H9 (cell line): ENCODE measurements around the gene TUBD1. TPM values are rescaled to one million over a fixed set of nuclear protein-coding genes. Genes with fewer than 3 reads are reported as not detected.
A peak's percentile ranks its signal among the peaks of the same experiment; 100 is the strongest.

Experiments
- DNase-seq: peaks from one replicate; pipeline ENCODE4 v3.0.0-alpha.2; 2017
- H2AFZ ChIP-seq: one replicate; pipeline ENCODE4 v1.6.1; 2013; ENCODE audit warnings: mild to moderate bottlenecking, low read length, control low read depth, moderate library complexity
- H2AK5ac ChIP-seq: 2 replicates; pipeline ENCODE4 v1.6.1; 2013; ENCODE audit warnings: low read length, control low read depth, mixed read lengths; ENCODE audit not compliant: insufficient read length
- H2BK120ac ChIP-seq: one replicate; pipeline ENCODE4 v1.6.1; 2013; ENCODE audit warnings: low read depth, mild to moderate bottlenecking, low read length, control low read depth, inconsistent platforms; ENCODE audit not compliant: poor library complexity, severe bottlenecking
- H2BK12ac ChIP-seq: 2 replicates; pipeline ENCODE4 v1.6.1; 2013; ENCODE audit warnings: low read length, control low read depth, mixed read lengths, low read depth; ENCODE audit not compliant: insufficient read length
- H2BK15ac ChIP-seq: 2 replicates; pipeline ENCODE4 v1.6.1; 2013; ENCODE audit warnings: low read depth, low read length, control low read depth
- H2BK20ac ChIP-seq: one replicate; pipeline ENCODE4 v1.6.1; 2013; ENCODE audit warnings: low read depth, mild to moderate bottlenecking, low read length, control low read depth, inconsistent platforms; ENCODE audit not compliant: poor library complexity, severe bottlenecking
- H2BK5ac ChIP-seq: 2 replicates; pipeline ENCODE4 v1.6.1; 2013; ENCODE audit warnings: low read length, control low read depth, mixed read lengths; ENCODE audit not compliant: insufficient read length
- H3K14ac ChIP-seq: 2 replicates; pipeline ENCODE4 v1.6.1; 2013; ENCODE audit warnings: low read length, control low read depth; ENCODE audit not compliant: insufficient read depth
- H3K18ac ChIP-seq: 2 replicates; pipeline ENCODE4 v1.6.1; 2013; ENCODE audit warnings: low read depth, mild to moderate bottlenecking, mixed read lengths, low read length, control low read depth; ENCODE audit not compliant: insufficient read length
- H3K23ac ChIP-seq: 2 replicates; pipeline ENCODE4 v1.6.1; 2013; ENCODE audit warnings: low read length, control low read depth, mixed read lengths, low read depth; ENCODE audit not compliant: insufficient read length
- H3K23me2 ChIP-seq: 2 replicates; pipeline ENCODE4 v1.6.1; 2013; ENCODE audit warnings: low read depth, mild to moderate bottlenecking, mixed read lengths, low read length, control low read depth; ENCODE audit not compliant: insufficient read length, poor library complexity, severe bottlenecking
- H3K27ac ChIP-seq: 2 replicates; pipeline ENCODE4 v1.5.1; 2013; ENCODE audit warnings: low read length, control low read depth, mixed read lengths, low read depth; ENCODE audit not compliant: insufficient read length
- H3K27me3 ChIP-seq: 2 replicates; pipeline ENCODE4 v1.6.1; 2013; ENCODE audit warnings: low read length, control low read depth, inconsistent platforms; ENCODE audit not compliant: insufficient read depth
- H3K4ac ChIP-seq: 2 replicates; pipeline ENCODE4 v1.6.1; 2013; ENCODE audit warnings: low read depth, mild to moderate bottlenecking, control low read depth, inconsistent platforms, low read length, moderate library complexity
- H3K4me1 ChIP-seq: 2 replicates; pipeline ENCODE4 v1.6.1; 2013; ENCODE audit warnings: low read length, control low read depth, inconsistent platforms; ENCODE audit not compliant: insufficient read depth
- H3K4me2 ChIP-seq: 2 replicates; pipeline ENCODE4 v1.6.1; 2013; ENCODE audit warnings: low read length, control low read depth, mixed read lengths; ENCODE audit not compliant: insufficient read length, insufficient read depth
- H3K56ac ChIP-seq: 2 replicates; pipeline ENCODE4 v1.6.1; 2013; ENCODE audit warnings: low read depth, mild to moderate bottlenecking, mixed read lengths, low read length, control low read depth; ENCODE audit not compliant: insufficient read length
- H3K79me1 ChIP-seq: 2 replicates; pipeline ENCODE4 v1.6.1; 2013; ENCODE audit warnings: low read depth, mild to moderate bottlenecking, moderate library complexity, low read length, control low read depth, inconsistent platforms; ENCODE audit not compliant: insufficient read depth, poor library complexity, severe bottlenecking
- H3K79me2 ChIP-seq: 2 replicates; pipeline ENCODE4 v1.6.1; 2013; ENCODE audit warnings: low read length, control low read depth, inconsistent platforms; ENCODE audit not compliant: insufficient read depth
- H3K9ac ChIP-seq: 2 replicates; pipeline ENCODE4 v1.6.1; 2013; ENCODE audit warnings: low read length, control low read depth, mixed read lengths; ENCODE audit not compliant: insufficient read length; ENCODE audit errors: extremely low read depth
- H3K9me3 ChIP-seq: one replicate; pipeline ENCODE4 v1.6.1; 2013; ENCODE audit warnings: low read depth, low read length, inconsistent platforms; ENCODE audit not compliant: control insufficient read depth
- H3T11ph ChIP-seq: one replicate; pipeline ENCODE4 v1.6.1; 2013; ENCODE audit warnings: mild to moderate bottlenecking, low read length, control low read depth, inconsistent platforms
- H4K20me1 ChIP-seq: one replicate; pipeline ENCODE4 v1.6.1; 2013; ENCODE audit not compliant: control insufficient read depth, insufficient read length, insufficient read depth
- H4K5ac ChIP-seq: 2 replicates; pipeline ENCODE4 v1.6.1; 2013; ENCODE audit warnings: low read depth, mild to moderate bottlenecking, mixed read lengths, low read length, control low read depth; ENCODE audit not compliant: insufficient read length
- H4K8ac ChIP-seq: replicated peaks from 2 replicates; pipeline ENCODE4 v1.6.1; 2013; ENCODE audit warnings: low read length, control low read depth, mixed read lengths, low read depth; ENCODE audit not compliant: insufficient read length
- H4K91ac ChIP-seq: 2 replicates; pipeline ENCODE4 v1.6.1; 2013; ENCODE audit warnings: low read depth, mild to moderate bottlenecking, moderate library complexity, mixed read lengths, low read length, control low read depth; ENCODE audit not compliant: insufficient read length
- H3K27ac Mint-ChIP-seq, 3 experiments: 2 replicates in 2 of 3; 3 replicates in 1 of 3; pipeline ENCODE4 v1.8.0; 2020 to 2021; ENCODE audit warnings: mixed read lengths in 3 of 3, mild to moderate bottlenecking in 1 of 3, moderate library complexity in 1 of 3
- H3K27me3 Mint-ChIP-seq: 2 replicates; pipeline ENCODE4 v1.8.0; 2021; ENCODE audit warnings: low read depth, mild to moderate bottlenecking, moderate library complexity, mixed read lengths
- H3K36me3 Mint-ChIP-seq, 3 experiments: 2 replicates in 2 of 3; 3 replicates in 1 of 3; pipeline ENCODE4 v1.8.0; 2020 to 2021; ENCODE audit warnings: low read depth in 3 of 3, mixed read lengths in 3 of 3; ENCODE audit not compliant: insufficient read depth in 1 of 3
- H3K4me1 Mint-ChIP-seq, 2 experiments: 2 replicates each; pipeline ENCODE4 v1.8.0; 2020; ENCODE audit warnings: mixed read lengths in 2 of 2
- H3K4me3 Mint-ChIP-seq, 2 experiments: 2 replicates in 1 of 2; 3 replicates in 1 of 2; pipeline ENCODE4 v1.8.0; 2020 to 2021; ENCODE audit warnings: mild to moderate bottlenecking in 2 of 2, mixed read lengths in 2 of 2, moderate library complexity in 1 of 2
- H3K9me3 Mint-ChIP-seq, 2 experiments: 2 replicates in 1 of 2; 3 replicates in 1 of 2; pipeline ENCODE4 v1.8.0; 2020; ENCODE audit warnings: mild to moderate bottlenecking in 2 of 2, mixed read lengths in 2 of 2, moderate library complexity in 1 of 2
- CTCF ChIP-seq: fragments of 200-600 bp; sonication (generic); conservative IDR thresholded peaks from 3 replicates; pipeline ENCODE4 v1.8.0; 2021; ENCODE audit warnings: antibody characterized with exemption, mild to moderate bottlenecking
- WGBS: extraction: QIAGEN DNeasy Blood & Tissue Kit; methylation state at CpG from one replicate; pipeline ENCODE4 v1.1.7; 2013; ENCODE audit warnings: missing lambda C conversion rate, low lambda C conversion rate, mixed read lengths; ENCODE audit not compliant: insufficient read length; ENCODE audit errors: extremely low coverage; 5-methylcytosine and 5-hydroxymethylcytosine counted together
- total RNA-seq: library from RNA; stranded (reverse); gene quantifications from 2 replicates; pipeline ENCODE4 v1.2.1, GENCODE V29; 2021

The TUBD1 gene
- total RNA-seq, 1 experiment from 2014 or later = 26.4 TPM

GRCh38 chr17:59827721-59828477 is 64.8 kb downstream of the TUBD1 start:
- H4K5ac ChIP-seq = no peak overlapping the region
- H2BK5ac ChIP-seq = no peak overlapping the region
- Mint-ChIP-seq H3K9me3 (no peaks in the 10 kb centered on the region), H3K4me1 (peaks cover 35 to 38% of the 10 kb centered on the region in 2 experiments), H3K4me3 (no peak overlapping the region), H3K27ac (peak overlapping the region in 1 of 3 experiments; percentile 2; a peak in 1 of 7 replicates), H3K36me3 (peaks cover 0 to 2% (median 0%) of the 10 kb centered on the region in 3 experiments; a peak in 1 of 7 replicates), H3K27me3 (no peaks in the 10 kb centered on the region)
- no peak overlapping the region for H3K23ac ChIP-seq
- H4K91ac ChIP-seq = no peak overlapping the region
- H3K79me2 ChIP-seq = no peaks in the 10 kb centered on the region
- H3K4me2 ChIP-seq = no peak overlapping the region
- H4K20me1 ChIP-seq = no peaks in the 10 kb centered on the region
- H3K18ac ChIP-seq = no peak overlapping the region
- no peaks in the 10 kb centered on the region for H3K23me2 ChIP-seq
- H3K9me3 ChIP-seq = no peaks in the 10 kb centered on the region
- H3T11ph ChIP-seq = no peak overlapping the region
- no peak overlapping the region for H2AFZ ChIP-seq
- no peak for DNase-seq
- H2BK12ac ChIP-seq = no peak overlapping the region
- no peak overlapping the region for H3K56ac ChIP-seq
- no peak for TF ChIP-seq CTCF
- H3K4me1 ChIP-seq = peaks cover 12% of the 10 kb centered on the region
- H2BK15ac ChIP-seq = no peak overlapping the region
- no peak overlapping the region for H3K4ac ChIP-seq
- no peak overlapping the region for H4K8ac ChIP-seq
- H2AK5ac ChIP-seq = no peak overlapping the region
- no peak overlapping the region for H2BK20ac ChIP-seq
- H3K9ac ChIP-seq = no peak overlapping the region
- H2BK120ac ChIP-seq = no peak overlapping the region
- no peak overlapping the region for H3K14ac ChIP-seq
- no peaks in the 10 kb centered on the region for H3K27me3 ChIP-seq
- no peak overlapping the region for H3K27ac ChIP-seq
- no CpG with 5 or more reads among the region's 5 CpGs for WGBS
- H3K79me1 ChIP-seq = no peaks in the 10 kb centered on the region
